A673 (cell line): ENCODE results near the gene ENOPH1. TPM values are rescaled to one million over a fixed set of nuclear protein-coding genes. Genes with fewer than 3 reads are reported as not detected.

Experiments
- BruUV-seq: library from RNA; stranded (reverse); fragments of 400-500 nt; replicated peaks from 2 replicates; lab custom pipeline; 2021; lab: Mats Ljungman, UMichigan
- CTCF ChIA-PET: fragments of 300-600 bp; sonication (Branson Sonifier 250); formaldehyde crosslinking; loops from one replicate; lab custom pipeline; 2022; ENCODE audit warnings: antibody characterized with exemption; lab: Charles Lee
- POLR2A ChIA-PET: fragments of 300-600 bp; sonication (Branson Sonifier 250); formaldehyde crosslinking; loops from one replicate; lab custom pipeline; 2022; ENCODE audit warnings: antibody characterized with exemption; ENCODE audit not compliant: low non-redundant PET; lab: Charles Lee
- DNase-seq: peaks from one replicate; pipeline ENCODE4 v3.0.0-alpha.2; 2015; ENCODE audit warnings: low spot score
- H3K27ac ChIP-seq: fragments of 200-600 bp; sonication (generic); 2 replicates; pipeline ENCODE4 v1.5.1; 2016; ENCODE audit warnings: mixed run types, low read depth, mild to moderate bottlenecking, mixed read lengths, antibody characterized with exemption, low read length; ENCODE audit not compliant: poor library complexity, severe bottlenecking
- H3K27me3 ChIP-seq: fragments of 200-600 bp; sonication (generic); replicated peaks from 2 replicates; pipeline ENCODE4 v1.6.1; 2017; ENCODE audit warnings: mixed run types, low read depth, mild to moderate bottlenecking, mixed read lengths, antibody characterized with exemption, low read length; ENCODE audit not compliant: insufficient read depth, poor library complexity
- H3K36me3 ChIP-seq: fragments of 200-600 bp; sonication (generic); 2 replicates; pipeline ENCODE4 v1.6.1; 2016; ENCODE audit warnings: mixed run types, mild to moderate bottlenecking, mixed read lengths, antibody characterized with exemption, low read length; ENCODE audit not compliant: insufficient read depth, poor library complexity, severe bottlenecking
- H3K4me1 ChIP-seq: fragments of 200-600 bp; sonication (generic); 2 replicates; pipeline ENCODE4 v1.6.1; 2017; ENCODE audit warnings: mixed run types, mild to moderate bottlenecking, mixed read lengths, antibody characterized with exemption, low read length; ENCODE audit not compliant: insufficient read depth, poor library complexity, severe bottlenecking
- H3K4me3 ChIP-seq: fragments of 200-600 bp; sonication (generic); 2 replicates; pipeline ENCODE4 v1.5.1; 2016; ENCODE audit warnings: low read depth, mixed run types, mild to moderate bottlenecking, mixed read lengths, low read length; ENCODE audit not compliant: poor library complexity, severe bottlenecking
- H3K9me3 ChIP-seq: fragments of 200-600 bp; sonication (generic); 2 replicates; pipeline ENCODE4 v1.6.1; 2016; ENCODE audit warnings: mixed run types, low read depth, mild to moderate bottlenecking, mixed read lengths, antibody characterized with exemption, low read length; ENCODE audit not compliant: poor library complexity, severe bottlenecking
- CTCF ChIP-seq: fragments of 300-800, 200-600 bp; sonication (generic); conservative IDR thresholded peaks from 2 replicates; pipeline ENCODE4 v1.5.1; 2017; ENCODE audit warnings: low read depth, mild to moderate bottlenecking, antibody characterized with exemption, low read length, moderate library complexity, mixed read lengths
- EZH2 ChIP-seq: fragments of 200-600 bp; sonication (generic); IDR thresholded peaks from 2 replicates; pipeline ENCODE4 v1.6.1; 2017; ENCODE audit warnings: borderline replicate concordance, low read depth, mild to moderate bottlenecking, mixed read lengths, antibody characterized with exemption, low read length; ENCODE audit not compliant: poor library complexity, severe bottlenecking
- intact Hi-C: fragments of 100-400 bp; cut with micrococcal nuclease; formaldehyde crosslinking; loops from one replicate; pipeline ENCODE4 v1.10.0; 2022; ENCODE audit not compliant: unreplicated experiment
- total RNA-seq: library from RNA; stranded (reverse); gene quantifications from 2 replicates; pipeline ENCODE4 v1.2.3, GENCODE V29; 2021

ENOPH1 gene
- total RNA-seq, 1 experiment from 2014 or later = 29.3 TPM

GRCh38 chr4:82433791-82434190 lies 3.4 kb downstream of the ENOPH1 start:
- TF ChIP-seq EZH2 = no peak
- no peak for TF ChIP-seq CTCF
- POLR2A ChIA-PET = no interaction called here
- Histone ChIP-seq H3K9me3 (no peaks in the 10 kb centered on the region), H3K36me3 (no peaks in the 10 kb centered on the region), H3K27ac (no peak overlapping the region), H3K4me3 (no peak overlapping the region), H3K4me1 (no peaks in the 10 kb centered on the region), H3K27me3 (no peaks in the 10 kb centered on the region)
- CTCF ChIA-PET = no interaction called here
- intact Hi-C loops = no loop called here
- DNase-seq = no peak
- no TSS peak for BruUV-seq

- Histone ChIP-seq H3K36me3 (no peaks in the 10 kb centered on the region), H3K27me3 (no peaks in the 10 kb centered on the region), H3K9me3 (no peaks in the 10 kb centered on the region), H3K4me1 (no peaks in the 10 kb centered on the region), H3K27ac (no peak overlapping the region), H3K4me3 (no peak overlapping the region)
- ChIA-PET POLR2A (no interaction called here), CTCF (no interaction called here)
- TF ChIP-seq EZH2 (no peak), CTCF (no peak)
- intact Hi-C loops = no loop called here
- BruUV-seq = no TSS peak
- DNase-seq = no peak
These were observed 4.6 kb downstream of the ENOPH1 start for GRCh38 chr4:82434949-82435348.

GRCh38 chr4:82436130-82436529 lies 5.7 kb downstream of the ENOPH1 start:
- intact Hi-C loops = no loop called here
- ChIA-PET POLR2A (no interaction called here), CTCF (no interaction called here)
- Histone ChIP-seq H3K27me3 (no peaks in the 10 kb centered on the region), H3K4me3 (no peak overlapping the region), H3K27ac (no peak overlapping the region), H3K9me3 (no peaks in the 10 kb centered on the region), H3K36me3 (no peaks in the 10 kb centered on the region), H3K4me1 (no peaks in the 10 kb centered on the region)
- BruUV-seq = no TSS peak
- TF ChIP-seq CTCF (no peak), EZH2 (no peak)
- DNase-seq = no peak
